ENCODE results near the gene CNOT6.

The CNOT6 gene

DNA sequence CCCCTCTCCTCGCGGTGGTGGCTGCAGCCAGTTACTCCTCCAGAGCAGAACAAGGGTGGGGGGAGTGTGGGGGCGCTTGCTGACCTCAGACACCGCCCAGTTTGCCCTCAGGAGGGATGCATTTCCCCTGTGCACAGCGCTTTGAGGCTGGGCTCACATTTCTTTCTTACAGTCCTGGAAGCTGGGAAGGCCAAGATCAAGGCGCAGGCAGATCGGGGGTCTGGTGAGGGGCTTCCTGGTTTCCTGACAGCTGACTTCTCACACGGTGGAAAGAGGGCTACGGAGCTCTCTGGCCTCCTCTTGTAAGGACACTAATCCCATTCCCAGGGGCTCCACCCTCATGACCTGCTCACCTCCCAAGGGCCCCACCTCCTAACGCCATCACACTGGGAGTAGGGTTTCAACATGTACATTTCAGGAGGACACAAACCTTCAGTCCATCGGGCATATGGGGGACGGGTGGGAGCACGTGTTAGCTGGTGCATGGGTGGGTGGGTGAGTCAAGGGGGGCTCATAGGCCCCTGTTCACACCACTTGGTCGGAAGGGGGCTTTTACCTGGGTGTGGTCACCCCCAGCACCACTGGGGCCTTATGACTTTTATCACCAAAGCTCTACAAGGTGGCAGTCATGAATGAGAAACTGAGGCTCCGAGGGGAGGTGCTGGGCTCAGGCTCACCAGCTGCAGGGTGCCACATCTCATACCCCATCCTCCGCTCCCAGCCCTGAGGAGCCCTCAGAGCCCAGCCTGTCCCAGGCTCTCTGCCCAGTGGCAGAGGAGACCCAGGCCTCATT, 104.8 kb downstream of the CNOT6 start:
- no peak for DNase-seq

- no peak for DNase-seq
Observed at GRCh38 chr5:180599590-180599914, 105.4 kb downstream of the CNOT6 start.

DNA sequence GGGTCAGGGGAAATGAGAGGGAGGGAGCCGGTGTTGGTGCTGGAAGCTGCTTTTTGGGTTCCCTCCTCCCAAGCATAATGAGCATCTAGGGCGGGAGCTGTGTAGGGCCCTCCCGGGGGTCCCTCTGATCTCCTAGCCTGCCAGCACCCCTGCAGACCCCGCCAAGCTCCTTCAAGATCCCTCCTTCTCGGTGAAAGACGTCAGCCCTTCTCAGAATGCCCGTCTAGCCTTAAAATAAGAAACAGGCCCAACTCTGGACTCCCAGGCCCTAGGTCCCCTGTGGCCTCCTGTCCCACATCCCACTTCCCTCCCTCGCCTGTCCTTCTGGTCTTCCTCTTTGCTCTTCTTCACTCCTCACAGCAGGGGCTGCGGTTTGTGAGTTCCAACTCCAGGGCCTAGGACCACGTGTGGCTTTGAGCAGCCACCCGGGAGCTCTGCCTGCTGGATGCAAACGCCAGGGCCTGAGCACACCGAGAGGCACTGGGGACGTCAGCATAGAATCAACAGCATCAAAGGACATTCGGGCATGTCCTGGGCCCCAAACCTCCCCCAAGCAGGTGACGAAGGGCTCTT, 105.9 kb downstream of the CNOT6 start:
- no peak for DNase-seq

- DNase-seq, result no peak
Observed at GRCh38 chr5:180600554-180601041, 106.4 kb downstream of the CNOT6 start.

- peak in 1 of 56 donors; percentile 22 for DNase-seq
Observed at GRCh38 chr5:180601591-180602480, 107.7 kb downstream of the CNOT6 start.

- no peak for DNase-seq
Observed at GRCh38 chr5:180602481-180603075, 108.4 kb downstream of the CNOT6 start.

GRCh38 chr5:180603076-180603594, 109.0 kb downstream of the CNOT6 start:
- DNase-seq, result no peak

GRCh38 chr5:180604271-180604670, 110.1 kb downstream of the CNOT6 start:
- no peak for DNase-seq

GRCh38 chr5:180605554-180606214, 111.5 kb downstream of the CNOT6 start:
- peak in 20 of 56 donors; percentile 6 to 61 (median 28) for DNase-seq

DNA sequence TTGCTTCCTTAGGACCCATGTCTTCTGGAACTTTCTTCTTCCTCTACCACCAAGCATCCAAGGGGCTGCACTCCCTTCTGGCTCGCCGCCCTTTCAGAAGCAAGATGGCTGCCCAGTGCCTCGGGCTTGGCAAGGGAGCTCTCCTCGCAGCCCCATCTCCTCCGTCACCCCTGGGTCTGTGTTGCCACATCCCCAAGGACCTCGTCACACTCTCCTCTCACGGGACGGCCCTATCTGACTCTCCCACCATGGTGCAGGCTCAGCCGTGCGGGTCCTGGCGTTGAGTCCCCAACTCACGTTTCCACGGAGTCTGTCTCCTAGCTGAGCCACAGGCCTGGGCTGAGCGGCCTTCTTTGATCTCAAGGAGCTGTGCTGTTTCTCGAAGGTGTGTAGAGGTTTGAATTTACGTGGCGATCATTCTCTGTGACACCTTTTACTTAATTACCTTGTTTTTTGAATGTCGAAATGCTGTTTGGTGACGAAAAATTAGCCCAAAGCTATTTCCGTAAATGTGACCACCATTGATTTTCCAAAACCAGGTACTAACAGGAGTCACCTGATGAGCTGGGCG, 112.1 kb downstream of the CNOT6 start:
- no peak for DNase-seq

DNA sequence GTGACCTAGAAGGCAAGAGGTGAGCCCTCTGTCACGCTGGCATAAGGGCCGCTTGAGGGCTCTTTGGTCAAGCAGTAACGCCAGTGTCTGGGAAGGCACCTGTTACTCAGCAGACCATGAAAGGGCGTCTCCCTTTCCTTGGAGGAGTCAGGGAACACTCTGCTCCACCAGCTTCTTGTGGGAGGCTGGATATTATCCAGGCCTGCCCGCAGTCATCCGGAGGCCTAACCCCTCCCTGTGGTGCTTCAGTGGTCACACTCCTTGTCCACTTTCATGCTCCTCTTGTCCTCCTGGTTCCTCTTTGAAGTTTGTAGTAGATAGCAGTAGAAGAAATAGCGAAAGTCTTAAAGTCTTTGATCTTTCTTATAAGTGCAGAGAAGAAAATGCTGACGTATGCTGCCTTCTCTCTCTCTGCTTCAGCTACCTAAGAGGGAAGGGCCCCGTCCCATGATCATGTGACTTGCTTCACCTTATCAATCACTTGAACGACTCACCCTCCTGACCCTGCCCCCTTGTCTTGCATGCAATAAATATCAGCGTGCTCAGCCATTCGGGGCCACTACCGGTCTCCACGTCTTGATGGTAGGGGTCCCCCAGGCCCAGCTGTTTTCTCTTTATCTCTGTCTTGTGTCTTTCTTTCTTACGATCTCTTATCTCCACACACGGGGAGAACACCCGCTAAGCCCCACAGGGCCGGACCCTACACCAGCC, 113.8 kb downstream of the CNOT6 start:
- no peak for DNase-seq

DNA sequence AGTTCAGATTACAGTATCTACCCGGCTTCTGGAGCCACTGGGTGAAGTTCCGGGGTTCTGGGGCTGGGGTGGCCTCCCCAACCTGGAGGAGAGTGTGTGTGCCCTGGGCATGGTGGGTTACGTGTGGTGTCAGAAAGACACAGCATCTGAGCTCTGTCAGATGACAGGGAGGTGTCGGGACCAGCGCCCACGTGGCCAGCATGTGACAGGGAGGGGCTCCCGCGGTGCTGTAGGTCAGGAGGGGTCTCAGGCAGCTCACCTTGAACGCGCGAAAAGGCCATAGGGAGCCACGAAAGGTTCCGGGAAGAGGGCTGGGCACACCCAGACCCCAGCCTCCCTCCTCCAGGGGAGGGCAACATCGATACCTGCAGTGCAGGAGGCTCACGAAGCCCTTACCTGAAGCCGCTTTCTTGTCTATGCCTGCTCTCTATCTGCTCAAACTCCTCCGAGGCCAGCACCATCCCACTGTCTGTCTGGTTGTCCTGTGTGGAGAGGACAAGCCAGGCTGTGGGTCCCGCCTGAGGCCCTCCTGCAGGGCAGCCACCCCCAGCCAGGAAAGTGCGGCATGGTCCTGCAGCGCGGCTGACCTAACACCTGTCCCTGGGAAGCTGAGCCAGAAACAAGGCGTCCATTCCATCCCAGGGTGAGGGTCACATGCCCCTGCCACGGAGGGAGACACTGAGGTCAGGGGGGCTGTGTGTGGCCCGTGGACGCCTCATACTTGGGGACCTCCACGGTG, 114.6 kb downstream of the CNOT6 start:
- DNase-seq, result no peak

DNA sequence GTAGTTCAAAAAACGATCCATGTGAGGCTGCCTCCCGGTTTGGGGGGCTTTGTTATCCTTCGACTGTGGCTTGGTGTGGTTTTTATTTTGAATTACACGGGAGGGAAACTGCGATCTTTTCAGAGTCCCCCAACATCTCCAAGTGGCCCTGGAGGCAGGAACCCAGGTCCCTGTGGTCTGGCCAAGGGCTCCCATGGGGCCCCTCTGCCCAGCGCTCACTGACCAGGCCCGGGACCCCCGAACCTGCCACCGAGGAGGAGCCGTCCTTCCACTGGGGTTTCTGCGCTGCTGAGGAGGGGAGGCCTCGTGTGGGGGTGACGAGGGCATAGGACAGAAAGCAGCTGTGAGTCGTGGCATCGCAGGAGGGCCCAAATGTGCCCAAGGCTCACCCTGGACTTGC, 115.2 kb downstream of the CNOT6 start:
- DNase-seq, result no peak

DNA sequence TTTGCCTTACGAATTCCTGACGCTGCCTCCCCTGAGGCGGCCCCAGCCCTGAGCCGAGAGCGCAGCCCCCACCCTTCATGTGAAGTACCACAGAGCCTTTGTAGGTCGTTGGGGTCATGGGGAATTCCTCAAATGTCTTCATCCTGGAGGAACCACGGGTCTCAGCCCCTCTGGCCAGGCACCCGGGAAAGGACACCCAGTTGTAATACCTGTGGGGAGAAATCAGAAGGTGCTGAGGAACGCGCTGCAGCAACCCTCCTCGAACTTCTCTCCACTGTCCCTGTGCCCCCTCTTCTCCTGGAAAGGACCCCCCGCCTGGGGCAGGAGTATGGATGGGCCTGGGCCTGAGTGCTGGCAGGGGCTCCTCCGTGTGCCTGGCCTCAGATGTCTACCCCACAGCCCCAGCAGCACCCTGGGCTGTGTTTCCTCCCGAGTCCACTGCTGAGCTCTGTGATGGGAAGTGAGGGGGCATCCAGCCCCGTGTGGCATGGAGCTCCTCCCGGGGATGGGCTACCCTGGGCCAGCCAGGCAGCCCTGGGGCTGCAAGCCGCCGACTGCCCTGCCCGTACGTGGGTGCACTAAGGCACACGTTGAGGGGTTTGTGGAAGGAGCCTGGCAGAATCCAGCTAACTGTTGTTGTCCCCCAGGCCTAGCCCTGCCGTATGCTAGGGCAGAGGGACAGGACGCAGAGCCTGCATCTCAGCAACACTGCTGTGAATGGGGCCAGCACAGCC, 115.8 kb downstream of the CNOT6 start:
- DNase-seq, result no peak

- no peak for DNase-seq
Observed at GRCh38 chr5:180611140-180611850, 117.1 kb downstream of the CNOT6 start.

DNA sequence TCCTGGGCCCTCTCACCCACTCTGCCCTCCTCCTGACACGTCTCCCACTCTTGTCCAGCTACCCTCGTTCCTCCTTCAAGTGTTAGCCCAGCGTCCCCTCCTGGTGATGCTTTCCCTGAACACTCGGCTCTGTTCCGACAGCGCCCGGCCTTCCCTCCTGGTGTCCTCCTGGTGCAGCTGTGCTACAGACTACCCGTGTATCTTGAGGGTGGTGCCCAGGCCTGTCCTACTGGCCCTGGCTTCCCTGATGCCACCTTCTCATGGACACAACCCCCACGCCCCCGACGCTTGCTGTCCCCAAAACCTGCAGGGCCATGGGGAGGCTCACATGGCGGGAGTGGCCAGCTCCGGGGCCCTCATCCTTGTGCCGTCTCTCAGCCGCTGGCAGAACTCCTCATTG, 118.5 kb downstream of the CNOT6 start:
- DNase-seq, result no peak

DNA sequence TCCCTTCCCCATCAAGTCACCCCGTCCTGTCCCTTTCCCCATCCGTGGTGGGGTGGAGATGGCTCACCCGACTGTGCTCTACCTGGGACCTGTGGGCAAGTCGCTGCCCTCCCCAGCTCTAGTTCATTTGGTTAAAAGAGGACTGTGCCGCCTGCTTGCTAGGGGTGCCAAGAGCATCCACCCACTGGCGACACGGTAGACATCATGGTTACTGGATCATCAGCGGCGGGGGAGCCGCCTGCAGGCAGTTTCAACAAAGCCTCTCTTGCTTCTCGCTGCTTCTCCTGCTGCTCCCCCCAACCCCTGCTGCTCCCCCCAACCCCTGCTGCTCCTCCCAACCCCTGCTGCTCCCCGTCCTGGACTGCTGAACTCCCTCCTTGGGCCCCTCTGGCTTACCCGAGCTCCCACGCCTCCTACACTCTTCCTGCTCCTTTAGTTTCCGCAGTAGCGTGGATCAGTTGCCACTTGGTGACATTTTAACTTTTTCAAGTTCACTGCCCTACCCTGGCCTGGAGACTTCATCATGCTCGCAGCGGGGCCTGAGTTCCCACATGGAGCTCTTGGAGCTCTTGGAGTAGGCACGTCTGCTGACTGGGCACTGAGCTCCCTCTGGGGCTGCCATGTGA, 119.1 kb downstream of the CNOT6 start:
- no peak for DNase-seq
